K562 (cell line): ENCODE data around the gene WTAP. TPM values are rescaled to one million over a fixed set of nuclear protein-coding genes. Genes with fewer than 3 reads are reported as not detected.

Experiments used
- CBFA2T2 ChIP-seq: fragments of 450-650 bp; conservative IDR thresholded peaks from 2 replicates; pipeline ENCODE4 v1.6.1; 2017; ENCODE audit warnings: mild to moderate bottlenecking
- CBFA2T3 ChIP-seq: fragments of 450-650 bp; IDR thresholded peaks from 2 replicates; pipeline ENCODE4 v1.6.1; 2017
- EGR1 ChIP-seq: fragments of 450-650 bp; conservative IDR thresholded peaks from 2 replicates; pipeline ENCODE4 v1.6.1; 2017; ENCODE audit warnings: mild to moderate bottlenecking
- FOXJ2 ChIP-seq: fragments of 200-800 bp; sonication (Bioruptor generic); IDR thresholded peaks from 2 replicates; pipeline ENCODE4 v1.6.1; 2016; ENCODE audit warnings: missing genetic modification characterization, missing compliant biosample characterization
- NFXL1 ChIP-seq: fragments of 450-650 bp; formaldehyde crosslinking; IDR thresholded peaks from 2 replicates; pipeline ENCODE4 v1.4.0; 2021; ENCODE audit warnings: mild to moderate bottlenecking
- STAG1 ChIP-seq: sonication (generic); formaldehyde crosslinking; IDR thresholded peaks from 2 replicates; pipeline ENCODE4 v1.5.0; 2020; ENCODE audit warnings: missing genetic modification reagents, borderline replicate concordance
- ZNF644 ChIP-seq: fragments of 200-800 bp; sonication (Bioruptor generic); IDR thresholded peaks from 2 replicates; pipeline ENCODE4 v1.6.1; 2016; ENCODE audit warnings: low read depth, missing genetic modification characterization, missing compliant biosample characterization
- polyA plus RNA-seq, 8 experiments: library from polyadenylated mRNA; depleted of rRNA in 4 of 8; stranded (reverse) in 5 of 8; unstranded in 3 of 8; fragments of >200 nt; fragmentation: Nextera tagmentation in 2 of 8; fragmentation: Illumina TruSeq in 1 of 8; extraction: Ambion mirVana in 2 of 8; extraction: Trizol in 1 of 8; gene quantifications; 2 replicates each; pipeline versions ENCODE4 v1.2.1 to v1.2.3, GENCODE V29; 2011 to 2014; ENCODE audit warnings: inconsistent platforms in 1 of 8, missing spikeins in 1 of 8
- total RNA-seq, 7 experiments: library from RNA; depleted of rRNA in 6 of 7; stranded (reverse); fragments of >200 nt in 6 of 7; fragmentation: Illumina TruSeq in 2 of 7; extraction: Trizol in 2 of 7; gene quantifications; 2 replicates each; pipeline versions ENCODE4 v1.2.1 to v1.2.3, GENCODE V29; 2011 to 2021; ENCODE audit warnings: low replicate concordance in 1 of 7
- TF ChIP-seq, protein P1 (sequence below), 2 experiments: fragments of 450-650 bp in 1 of 2; sonication (generic) in 1 of 2; formaldehyde crosslinking in 1 of 2; IDR thresholded peaks; 2 replicates each; pipeline versions ENCODE4 v1.7.1 to v1.9.0; 2016 to 2022; ENCODE audit warnings: inconsistent platforms in 1 of 2, mild to moderate bottlenecking in 1 of 2, missing genetic modification reagents in 1 of 2
- TF ChIP-seq, protein P2 (sequence below): fragments of 450-650 bp; IDR thresholded peaks from 2 replicates; pipeline ENCODE4 v1.6.1; 2016; ENCODE audit warnings: low read depth, mild to moderate bottlenecking, moderate library complexity
- TF ChIP-seq, protein P3 (sequence below): fragments of 450-650 bp; IDR thresholded peaks from 2 replicates; pipeline ENCODE4 v1.7.0; 2016; ENCODE audit warnings: borderline replicate concordance
- TF ChIP-seq, protein P4 (sequence below): fragments of 450-650 bp; formaldehyde crosslinking; IDR thresholded peaks from 2 replicates; pipeline ENCODE4 v1.4.0; 2020; ENCODE audit warnings: mild to moderate bottlenecking
- TF ChIP-seq, protein P5 (sequence below): fragments of 250-450 bp; sonication (Bioruptor Pico); IDR thresholded peaks from 2 replicates; pipeline ENCODE4 v1.8.0; 2022; ENCODE audit warnings: moderate library complexity, mild to moderate bottlenecking, inconsistent platforms

The WTAP gene
- total and polyA plus RNA-seq, 9 of the 15 experiments (the other 6 are each of a cell fraction or from before 2014, with no cell fraction given) = 52.4 to 156 (median 110) TPM

DNA sequence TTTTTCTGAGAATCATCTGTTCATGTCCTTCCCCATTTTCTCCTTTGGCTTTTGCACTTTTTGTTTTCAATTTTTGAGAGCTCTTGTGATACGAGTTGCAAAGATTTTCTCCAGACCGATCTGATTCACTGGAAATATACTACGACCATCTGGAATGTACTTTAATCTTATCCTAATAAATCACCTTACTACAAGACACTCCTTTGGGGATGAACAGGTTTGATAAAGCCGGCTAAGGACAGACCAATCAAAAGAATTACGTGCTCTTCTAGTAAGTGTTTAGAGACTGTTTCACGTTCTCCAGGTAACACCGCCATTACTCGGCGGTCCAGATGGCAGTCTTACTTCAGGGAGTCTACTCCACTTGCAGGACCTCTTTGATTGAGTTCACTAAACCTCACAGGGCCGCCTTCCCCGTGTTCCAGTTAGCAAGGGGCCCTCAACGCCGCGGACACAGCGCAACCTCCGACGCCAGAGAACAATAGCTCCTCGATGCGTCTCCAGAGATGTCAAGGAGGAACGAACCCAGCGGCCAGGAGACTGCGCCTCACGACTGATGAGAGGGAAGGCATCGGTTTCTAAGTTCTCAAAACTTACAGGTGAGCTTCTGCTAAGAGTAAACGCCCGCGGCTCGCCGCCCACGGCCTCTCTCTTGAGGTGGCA, 920 bp upstream of the WTAP start (continued):
- TF ChIP-seq, protein P1, sequence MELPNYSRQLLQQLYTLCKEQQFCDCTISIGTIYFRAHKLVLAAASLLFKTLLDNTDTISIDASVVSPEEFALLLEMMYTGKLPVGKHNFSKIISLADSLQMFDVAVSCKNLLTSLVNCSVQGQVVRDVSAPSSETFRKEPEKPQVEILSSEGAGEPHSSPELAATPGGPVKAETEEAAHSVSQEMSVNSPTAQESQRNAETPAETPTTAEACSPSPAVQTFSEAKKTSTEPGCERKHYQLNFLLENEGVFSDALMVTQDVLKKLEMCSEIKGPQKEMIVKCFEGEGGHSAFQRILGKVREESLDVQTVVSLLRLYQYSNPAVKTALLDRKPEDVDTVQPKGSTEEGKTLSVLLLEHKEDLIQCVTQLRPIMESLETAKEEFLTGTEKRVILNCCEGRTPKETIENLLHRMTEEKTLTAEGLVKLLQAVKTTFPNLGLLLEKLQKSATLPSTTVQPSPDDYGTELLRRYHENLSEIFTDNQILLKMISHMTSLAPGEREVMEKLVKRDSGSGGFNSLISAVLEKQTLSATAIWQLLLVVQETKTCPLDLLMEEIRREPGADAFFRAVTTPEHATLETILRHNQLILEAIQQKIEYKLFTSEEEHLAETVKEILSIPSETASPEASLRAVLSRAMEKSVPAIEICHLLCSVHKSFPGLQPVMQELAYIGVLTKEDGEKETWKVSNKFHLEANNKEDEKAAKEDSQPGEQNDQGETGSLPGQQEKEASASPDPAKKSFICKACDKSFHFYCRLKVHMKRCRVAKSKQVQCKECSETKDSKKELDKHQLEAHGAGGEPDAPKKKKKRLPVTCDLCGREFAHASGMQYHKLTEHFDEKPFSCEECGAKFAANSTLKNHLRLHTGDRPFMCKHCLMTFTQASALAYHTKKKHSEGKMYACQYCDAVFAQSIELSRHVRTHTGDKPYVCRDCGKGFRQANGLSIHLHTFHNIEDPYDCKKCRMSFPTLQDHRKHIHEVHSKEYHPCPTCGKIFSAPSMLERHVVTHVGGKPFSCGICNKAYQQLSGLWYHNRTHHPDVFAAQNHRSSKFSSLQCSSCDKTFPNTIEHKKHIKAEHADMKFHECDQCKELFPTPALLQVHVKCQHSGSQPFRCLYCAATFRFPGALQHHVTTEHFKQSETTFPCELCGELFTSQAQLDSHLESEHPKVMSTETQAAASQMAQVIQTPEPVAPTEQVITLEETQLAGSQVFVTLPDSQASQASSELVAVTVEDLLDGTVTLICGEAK (IDR thresholded peaks at IDR 0.05) = peak; percentile 15; the same call in 1 of the 2 replicates
- TF ChIP-seq, protein P1 (CRISPR knock-in tag; IDR thresholded peaks at IDR 0.05) = no peak
- TF ChIP-seq, protein P2, sequence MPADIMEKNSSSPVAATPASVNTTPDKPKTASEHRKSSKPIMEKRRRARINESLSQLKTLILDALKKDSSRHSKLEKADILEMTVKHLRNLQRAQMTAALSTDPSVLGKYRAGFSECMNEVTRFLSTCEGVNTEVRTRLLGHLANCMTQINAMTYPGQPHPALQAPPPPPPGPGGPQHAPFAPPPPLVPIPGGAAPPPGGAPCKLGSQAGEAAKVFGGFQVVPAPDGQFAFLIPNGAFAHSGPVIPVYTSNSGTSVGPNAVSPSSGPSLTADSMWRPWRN = 0 out of 2 replicates have a peak, but pooled peaks have one; percentile 11
- TF ChIP-seq FOXJ2 (tag) (peak; percentile 60; the same call in 1 of the 2 replicates), EGR1 (peak; percentile 85), CBFA2T3 (peak; percentile 30), NFXL1 (CRISPR knock-in tag) (0 out of 2 replicates have a peak, but pooled peaks have one; percentile 8), CBFA2T2 (peak; percentile 29; the same call in 1 of the 2 replicates), ZNF644 (tag) (0 out of 2 replicates have a peak, but pooled peaks have one; percentile 76), STAG1 (CRISPR knock-in tag) (no peak)
- TF ChIP-seq, protein P3, sequence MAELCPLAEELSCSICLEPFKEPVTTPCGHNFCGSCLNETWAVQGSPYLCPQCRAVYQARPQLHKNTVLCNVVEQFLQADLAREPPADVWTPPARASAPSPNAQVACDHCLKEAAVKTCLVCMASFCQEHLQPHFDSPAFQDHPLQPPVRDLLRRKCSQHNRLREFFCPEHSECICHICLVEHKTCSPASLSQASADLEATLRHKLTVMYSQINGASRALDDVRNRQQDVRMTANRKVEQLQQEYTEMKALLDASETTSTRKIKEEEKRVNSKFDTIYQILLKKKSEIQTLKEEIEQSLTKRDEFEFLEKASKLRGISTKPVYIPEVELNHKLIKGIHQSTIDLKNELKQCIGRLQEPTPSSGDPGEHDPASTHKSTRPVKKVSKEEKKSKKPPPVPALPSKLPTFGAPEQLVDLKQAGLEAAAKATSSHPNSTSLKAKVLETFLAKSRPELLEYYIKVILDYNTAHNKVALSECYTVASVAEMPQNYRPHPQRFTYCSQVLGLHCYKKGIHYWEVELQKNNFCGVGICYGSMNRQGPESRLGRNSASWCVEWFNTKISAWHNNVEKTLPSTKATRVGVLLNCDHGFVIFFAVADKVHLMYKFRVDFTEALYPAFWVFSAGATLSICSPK = peak; percentile 79; the same call in 1 of the 2 replicates
- TF ChIP-seq, protein P4, sequence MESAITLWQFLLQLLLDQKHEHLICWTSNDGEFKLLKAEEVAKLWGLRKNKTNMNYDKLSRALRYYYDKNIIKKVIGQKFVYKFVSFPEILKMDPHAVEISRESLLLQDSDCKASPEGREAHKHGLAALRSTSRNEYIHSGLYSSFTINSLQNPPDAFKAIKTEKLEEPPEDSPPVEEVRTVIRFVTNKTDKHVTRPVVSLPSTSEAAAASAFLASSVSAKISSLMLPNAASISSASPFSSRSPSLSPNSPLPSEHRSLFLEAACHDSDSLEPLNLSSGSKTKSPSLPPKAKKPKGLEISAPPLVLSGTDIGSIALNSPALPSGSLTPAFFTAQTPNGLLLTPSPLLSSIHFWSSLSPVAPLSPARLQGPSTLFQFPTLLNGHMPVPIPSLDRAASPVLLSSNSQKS (CRISPR knock-in tag) = peak; percentile 5; the same call in 1 of the 2 replicates
- TF ChIP-seq, protein P5, sequence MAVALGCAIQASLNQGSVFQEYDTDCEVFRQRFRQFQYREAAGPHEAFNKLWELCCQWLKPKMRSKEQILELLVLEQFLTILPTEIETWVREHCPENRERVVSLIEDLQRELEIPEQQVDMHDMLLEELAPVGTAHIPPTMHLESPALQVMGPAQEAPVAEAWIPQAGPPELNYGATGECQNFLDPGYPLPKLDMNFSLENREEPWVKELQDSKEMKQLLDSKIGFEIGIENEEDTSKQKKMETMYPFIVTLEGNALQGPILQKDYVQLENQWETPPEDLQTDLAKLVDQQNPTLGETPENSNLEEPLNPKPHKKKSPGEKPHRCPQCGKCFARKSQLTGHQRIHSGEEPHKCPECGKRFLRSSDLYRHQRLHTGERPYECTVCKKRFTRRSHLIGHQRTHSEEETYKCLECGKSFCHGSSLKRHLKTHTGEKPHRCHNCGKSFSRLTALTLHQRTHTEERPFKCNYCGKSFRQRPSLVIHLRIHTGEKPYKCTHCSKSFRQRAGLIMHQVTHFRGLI = 0 out of 2 replicates have a peak, but pooled peaks have one; percentile 57
